H1 (cell line): ENCODE measurements around the gene LGALS9. TPM values are rescaled to one million over a fixed set of nuclear protein-coding genes. Genes with fewer than 3 reads are reported as not detected.

ENCODE experiments used
- CTCF ChIA-PET: fragments of 300-600 bp; sonication (Branson Sonifier 250); formaldehyde crosslinking; loops from one replicate; lab custom pipeline; 2021; ENCODE audit not compliant: partially characterized antibody; lab: Charles Lee
- POLR2A ChIA-PET: fragments of 300-600 bp; sonication (Branson Sonifier 250); formaldehyde crosslinking; loops from one replicate; lab custom pipeline; 2021; ENCODE audit warnings: inconsistent platforms; ENCODE audit not compliant: partially characterized antibody; lab: Charles Lee
- DNase-seq, 2 experiments: peaks; one replicate each; pipeline versions ENCODE4 v3.0.0 to v3.0.0-alpha.2; 2010 to 2022; ENCODE audit warnings: low spot score in 2 of 2, low read depth in 1 of 2, mixed read lengths in 1 of 2
- FAIRE-seq: peaks from 2 replicates; lab custom pipeline; 2011; peaks lifted over from hg19 to GRCh38; lab: Jason Lieb, UNC
- H2AFZ ChIP-seq: 2 replicates; pipeline ENCODE4 v1.8.1; 2012; ENCODE audit warnings: low read length, inconsistent platforms
- H2AK5ac ChIP-seq: 2 replicates; pipeline ENCODE4 v1.6.1; 2013; ENCODE audit warnings: low read depth, low read length
- H2BK120ac ChIP-seq: replicated peaks from 2 replicates; pipeline ENCODE3; 2013; ENCODE audit warnings: low read depth, low read length, inconsistent platforms
- H2BK12ac ChIP-seq: 2 replicates; pipeline ENCODE4 v1.6.1; 2013; ENCODE audit warnings: low read depth, low read length
- H2BK15ac ChIP-seq: 2 replicates; pipeline ENCODE4 v1.6.1; 2013; ENCODE audit warnings: low read length
- H2BK20ac ChIP-seq: 2 replicates; pipeline ENCODE4 v1.6.1; 2013; ENCODE audit warnings: low read length
- H2BK5ac ChIP-seq: 2 replicates; pipeline ENCODE4 v1.6.1; 2013; ENCODE audit warnings: low read depth, low read length
- H3K14ac ChIP-seq: 2 replicates; pipeline ENCODE4 v1.6.1; 2013; ENCODE audit warnings: inconsistent platforms; ENCODE audit not compliant: insufficient read length
- H3K18ac ChIP-seq: 2 replicates; pipeline ENCODE4 v1.6.1; 2013; ENCODE audit warnings: low read length; ENCODE audit errors: extremely low read depth
- H3K23ac ChIP-seq: 2 replicates; pipeline ENCODE4 v1.6.1; 2013; ENCODE audit warnings: inconsistent platforms; ENCODE audit not compliant: insufficient read length
- H3K23me2 ChIP-seq: 2 replicates; pipeline ENCODE4 v1.6.1; 2013; ENCODE audit warnings: low read depth, low read length
- H3K27ac ChIP-seq: 2 replicates; pipeline ENCODE4 v1.6.1; 2011; ENCODE audit warnings: low read depth, low read length, inconsistent platforms
- H3K27me3 ChIP-seq, 4 experiments: replicated peaks in 1 of 4; 1 replicate in 1 of 4; 2 replicates in 3 of 4; pipeline versions ENCODE4 v1.6.1 to v1.8.1; 2011 to 2013; ENCODE audit warnings: low read length in 3 of 4, mild to moderate bottlenecking in 3 of 4, inconsistent platforms in 2 of 4, mixed read lengths in 2 of 4, moderate library complexity in 1 of 4; ENCODE audit not compliant: control insufficient read depth in 3 of 4, insufficient read depth in 3 of 4; ENCODE audit errors: extremely low read depth in 1 of 4
- H3K36me3 ChIP-seq, 4 experiments: 2 replicates each; pipeline versions ENCODE4 v1.6.1 to v1.8.1; 2011 to 2013; ENCODE audit warnings: mild to moderate bottlenecking in 4 of 4, low read length in 3 of 4, moderate library complexity in 2 of 4, control low read depth in 1 of 4, inconsistent platforms in 1 of 4; ENCODE audit not compliant: insufficient read depth in 4 of 4, control insufficient read depth in 2 of 4
- H3K4ac ChIP-seq: replicated peaks from 2 replicates; pipeline ENCODE3; 2013; ENCODE audit warnings: low read length, low read depth, mixed read lengths, inconsistent platforms; ENCODE audit not compliant: insufficient read length
- H3K4me1 ChIP-seq, 4 experiments: replicated peaks in 1 of 4; 1 replicate in 1 of 4; 2 replicates in 3 of 4; pipeline versions ENCODE4 v1.6.1 to v1.8.1; 2011 to 2013; ENCODE audit warnings: low read length in 3 of 4, inconsistent platforms in 2 of 4, mixed read lengths in 1 of 4; ENCODE audit not compliant: insufficient read depth in 4 of 4, control insufficient read depth in 3 of 4
- H3K4me2 ChIP-seq, 2 experiments: 2 replicates each; pipeline versions ENCODE4 v1.6.1 to v1.8.1; 2011 to 2013; ENCODE audit warnings: low read depth in 2 of 2, low read length in 2 of 2, control low read depth in 1 of 2, inconsistent platforms in 1 of 2, mild to moderate bottlenecking in 1 of 2; ENCODE audit not compliant: insufficient read depth in 1 of 2
- H3K4me3 ChIP-seq, 4 experiments: fragments of 200-600, 300-600 bp in 1 of 4; sonication (generic), shearing (Covaris generic), sonication (Bioruptor Twin) in 1 of 4; 2 replicates each; pipeline versions ENCODE4 v1.5.1 to v1.8.1; 2011 to 2016; ENCODE audit warnings: low read length in 4 of 4, low read depth in 3 of 4, control low read depth in 2 of 4, inconsistent platforms in 2 of 4, mild to moderate bottlenecking in 2 of 4, mixed read lengths in 1 of 4, moderate library complexity in 1 of 4; ENCODE audit not compliant: insufficient read depth in 2 of 4; ENCODE audit errors: extremely low read depth in 1 of 4
- H3K56ac ChIP-seq: replicated peaks from 2 replicates; pipeline ENCODE3; 2013; ENCODE audit warnings: low read depth, mild to moderate bottlenecking, mixed read lengths, low read length, inconsistent platforms; ENCODE audit not compliant: insufficient read length
- H3K79me1 ChIP-seq: 2 replicates; pipeline ENCODE4 v1.6.1; 2013; ENCODE audit warnings: low read depth, low read length, control low read depth
- H3K79me2 ChIP-seq, 2 experiments: 2 replicates each; pipeline versions ENCODE4 v1.6.1 to v1.8.1; 2012 to 2013; ENCODE audit warnings: low read length in 2 of 2, mild to moderate bottlenecking in 2 of 2, inconsistent platforms in 1 of 2; ENCODE audit not compliant: insufficient read depth in 2 of 2, control insufficient read depth in 1 of 2
- H3K9ac ChIP-seq, 4 experiments: replicated peaks in 1 of 4; 1 replicate in 1 of 4; 2 replicates in 3 of 4; pipeline versions ENCODE4 v1.6.1 to v1.8.1; 2011 to 2013; ENCODE audit warnings: low read depth in 3 of 4, low read length in 3 of 4, control low read depth in 2 of 4, mild to moderate bottlenecking in 2 of 4, moderate library complexity in 2 of 4, inconsistent platforms in 1 of 4; ENCODE audit errors: extremely low read depth in 1 of 4
- H3K9me3 ChIP-seq, 2 experiments: 2 replicates each; pipeline versions ENCODE4 v1.6.1 to v1.8.1; 2012 to 2013; ENCODE audit warnings: mild to moderate bottlenecking in 2 of 2, moderate library complexity in 2 of 2, control low read depth in 1 of 2, inconsistent platforms in 1 of 2, low read depth in 1 of 2, low read length in 1 of 2, mixed read lengths in 1 of 2; ENCODE audit not compliant: insufficient read depth in 2 of 2
- H4K20me1 ChIP-seq, 2 experiments: replicated peaks in 1 of 2; 2 replicates each; pipeline versions ENCODE3 to v1.8.1; 2011 to 2013; ENCODE audit warnings: inconsistent platforms in 2 of 2, low read length in 2 of 2, mild to moderate bottlenecking in 1 of 2; ENCODE audit not compliant: insufficient read depth in 2 of 2, control insufficient read depth in 1 of 2
- H4K5ac ChIP-seq: 2 replicates; pipeline ENCODE4 v1.6.1; 2013; ENCODE audit warnings: low read length, low read depth, mixed read lengths, inconsistent platforms; ENCODE audit not compliant: insufficient read length
- H4K8ac ChIP-seq: 2 replicates; pipeline ENCODE4 v1.8.0; 2013; ENCODE audit warnings: mild to moderate bottlenecking, moderate library complexity, low read length, inconsistent platforms; ENCODE audit not compliant: insufficient read depth; ENCODE audit errors: extremely low read depth
- H4K91ac ChIP-seq: replicated peaks from 2 replicates; pipeline ENCODE3; 2013; ENCODE audit warnings: low read length, mixed read lengths, inconsistent platforms; ENCODE audit not compliant: insufficient read length
- CTCF ChIP-seq, 3 experiments: IDR thresholded peaks; 1 replicate in 2 of 3; 2 replicates in 1 of 3; pipeline versions ENCODE4 v1.5.1 to v1.6.1; 2011; ENCODE audit warnings: low read length in 3 of 3, mild to moderate bottlenecking in 3 of 3, inconsistent platforms in 2 of 3, low read depth in 1 of 3, moderate library complexity in 1 of 3; ENCODE audit not compliant: insufficient read depth in 1 of 3; ENCODE audit errors: control extremely low read depth in 1 of 3
- KDM1A ChIP-seq: fragments of 200-600, 300-600 bp; sonication (generic); IDR thresholded peaks from 2 replicates; pipeline ENCODE4 v1.7.1; 2016; ENCODE audit warnings: mild to moderate bottlenecking, low read length, borderline replicate concordance
- WGBS, 2 experiments: shearing (Covaris generic) in 1 of 2; methylation state at CpG; one replicate each; pipeline versions ENCODE4 v1.1.6 to v1.1.7; 2013 to 2015; ENCODE audit warnings: low lambda C conversion rate in 2 of 2, mixed read lengths in 2 of 2, inconsistent platforms in 1 of 2, low coverage in 1 of 2, missing lambda C conversion rate in 1 of 2; ENCODE audit not compliant: insufficient replicate concordance in 2 of 2, insufficient coverage in 1 of 2, insufficient read length in 1 of 2; ENCODE audit errors: extremely low coverage in 1 of 2, missing lambda C conversion rate in 1 of 2; 5-methylcytosine and 5-hydroxymethylcytosine counted together
- polyA plus RNA-seq, 7 experiments: library from polyadenylated mRNA; depleted of rRNA in 3 of 7; stranded (reverse) in 5 of 7; unstranded in 2 of 7; fragments of >200 nt in 5 of 7; fragments of 200-250 nt in 2 of 7; gene quantifications; 1 replicate in 5 of 7; 2 replicates in 1 of 7; 4 replicates in 1 of 7; pipeline versions ENCODE4 v1.2.1 to v1.2.3, GENCODE V29; 2011 to 2013; ENCODE audit warnings: missing spikeins in 2 of 7, mixed read lengths in 2 of 7
- total RNA-seq: library from RNA; stranded (reverse); fragmentation: NEBNext Ultra II Directional; extraction: Animal tissue kit (Norgen Biotek cat#: 25700); gene quantifications from 2 replicates; pipeline ENCODE4 v1.2.1, GENCODE V29; 2021

The LGALS9 gene
- total and polyA plus RNA-seq, 2 of the 8 experiments (the other 6 are each of a cell fraction or from before 2014, with no cell fraction given), result 0.95 to 1.7 TPM

GRCh38 chr17:27631897-27632725, 1.1 kb downstream of the LGALS9 start:
- CTCF ChIA-PET, result interaction anchor here (1.1 to 6.5 kb wide), 8 partner anchors 13 to 277 kb away, joined by 3 to 65 read pairs (median 6); no protein-coding TSS in a partner anchor
- no peak for DNase-seq

More at GRCh38 chr17:27631897-27632725, 1.1 kb downstream of the LGALS9 start:
- no peaks in the 10 kb centered on the region for H3K27me3 ChIP-seq
- H3K36me3 ChIP-seq, result no peaks in the 10 kb centered on the region
- H3K4me3 ChIP-seq, result no peak overlapping the region
- no peak overlapping the region for H3K9ac ChIP-seq
- no peak overlapping the region for H2BK15ac ChIP-seq
- peaks cover 0 to 4% (median 0%) of the 10 kb centered on the region in 4 experiments; a peak in 2 of 7 replicates for H3K4me1 ChIP-seq
- no peak overlapping the region for H2AFZ ChIP-seq
- H3K23ac ChIP-seq, result no peak overlapping the region
- H3K14ac ChIP-seq, result no peak overlapping the region
- H4K5ac ChIP-seq, result no peak overlapping the region
- no peaks in the 10 kb centered on the region for H3K23me2 ChIP-seq
- POLR2A ChIA-PET, result no interaction called here
- no peaks in the 10 kb centered on the region for H3K79me2 ChIP-seq
- H3K9me3 ChIP-seq, result no peaks in the 10 kb centered on the region
- no peak overlapping the region for H3K4ac ChIP-seq
- no peaks in the 10 kb centered on the region for H3K79me1 ChIP-seq
- no peaks in the 10 kb centered on the region for H4K20me1 ChIP-seq
- FAIRE-seq, result no peak
- H2BK20ac ChIP-seq, result no peak overlapping the region
- H3K56ac ChIP-seq, result no peak overlapping the region
- no peak overlapping the region for H2AK5ac ChIP-seq
- H3K4me2 ChIP-seq, result no peak overlapping the region
- no peak overlapping the region for H4K8ac ChIP-seq
- TF ChIP-seq KDM1A (no peak), CTCF (IDR thresholded peaks at IDR 0.05; ENCODE audit: control extremely low read depth in 1 of 3, insufficient read depth in 1 of 3, low read depth in 1 of 3, low read length in 3 of 3) (peak in 1 of 3 experiments; percentile 5; a peak in 1 of 4 replicates)
- H3K18ac ChIP-seq, result no peak overlapping the region; the same call in 1 of the 2 replicates
- no peak overlapping the region for H4K91ac ChIP-seq
- H2BK120ac ChIP-seq, result no peak overlapping the region
- H2BK5ac ChIP-seq, result no peak overlapping the region
- no peak overlapping the region for H2BK12ac ChIP-seq
- 81% methylated on average over 10 of the region's 11 CpGs; no CpG with 5 or more reads in 1 of the 2 experiments for WGBS, 2 experiments
- H3K27ac ChIP-seq, result no peak overlapping the region
